ENCODE measurements around the gene C9orf152. TPM values are rescaled to one million over a fixed set of nuclear protein-coding genes. Genes with fewer than 3 reads are reported as not detected.
A peak's percentile ranks its signal among the peaks of the same experiment; 100 is the strongest.

C9orf152 gene
- total and polyA plus RNA-seq, 7 donors, result 0.08 TPM; not detected in 6

- no peak for ATAC-seq
- Histone ChIP-seq H3K4me3 (no peak overlapping the region), H3K9me3 (no peaks in the 10 kb centered on the region), H3K27ac (no peak overlapping the region), H3K4me1 (peaks cover 10% of the 10 kb centered on the region), H3K27me3 (ENCODE audit: insufficient read depth in 3 of 3, low read length in 2 of 3) (no peaks in the 10 kb centered on the region), H3K36me3 (ENCODE audit: insufficient read depth in 1 of 2, low read depth in 1 of 2) (no peaks in the 10 kb centered on the region)
- intact Hi-C loops (cut with DNase I), result loop anchor here in 1 of 2 donors (10.0 kb wide), 1 partner anchor 583 kb away; no protein-coding TSS in a partner anchor
- 55 to 69% (median 58%) methylated on average over 9 of the region's 9 CpGs for WGBS, 3 donors
- TF ChIP-seq CTCF (IDR thresholded peaks at IDR 0.05), result no peak
- no peak for DNase-seq
Measured at GRCh38 chr9:110157823-110158664, 49.9 kb downstream of the C9orf152 start.

- peaks cover 10% of the 10 kb centered on the region for H3K4me1 ChIP-seq
- WGBS, 3 donors, result 33 to 55% (median 38%) methylated on average over 4 of the region's 4 CpGs
- no peaks in the 10 kb centered on the region for H3K9me3 ChIP-seq
- no peak overlapping the region for H3K4me3 ChIP-seq
- intact Hi-C loops (cut with DNase I), result loop anchor here in 1 of 2 donors (10.0 kb wide), 1 partner anchor 582 kb away; no protein-coding TSS in a partner anchor
- TF ChIP-seq CTCF (IDR thresholded peaks at IDR 0.05), result no peak
- H3K27ac ChIP-seq, result no peak overlapping the region
- ATAC-seq, result peak in 3 of 4 donors; percentile 24 to 41 (median 39)
- no peaks in the 10 kb centered on the region for H3K27me3 ChIP-seq (ENCODE audit: insufficient read depth in 3 of 3, low read length in 2 of 3)
- H3K36me3 ChIP-seq (ENCODE audit: insufficient read depth in 1 of 2, low read depth in 1 of 2), result no peaks in the 10 kb centered on the region
- DNase-seq, result no peak
Measured at GRCh38 chr9:110156902-110157301, 51.1 kb downstream of the C9orf152 start.

GRCh38 chr9:110156416-110156815, 51.5 kb downstream of the C9orf152 start:
- ATAC-seq (no peak), DNase-seq (no peak)
- Histone ChIP-seq H3K27ac (no peak overlapping the region), H3K4me3 (no peak overlapping the region), H3K27me3 (ENCODE audit: insufficient read depth in 3 of 3, low read length in 2 of 3) (no peaks in the 10 kb centered on the region), H3K9me3 (no peaks in the 10 kb centered on the region), H3K36me3 (ENCODE audit: insufficient read depth in 1 of 2, low read depth in 1 of 2) (no peaks in the 10 kb centered on the region), H3K4me1 (peaks cover 10% of the 10 kb centered on the region)
- no peak for TF ChIP-seq CTCF (IDR thresholded peaks at IDR 0.05)
- 84 to 88% (median 85%) methylated on average over 9 of the region's 9 CpGs for WGBS, 3 donors
- intact Hi-C loops (cut with DNase I), result loop anchor here in 1 of 2 donors (10.0 kb wide), 1 partner anchor 582 kb away; no protein-coding TSS in a partner anchor

GRCh38 chr9:110155751-110156150, 52.2 kb downstream of the C9orf152 start:
- 90 to 94% (median 92%) methylated on average over 3 of the region's 3 CpGs for WGBS, 3 donors
- no peak for TF ChIP-seq CTCF (IDR thresholded peaks at IDR 0.05)
- no peaks in the 10 kb centered on the region for H3K36me3 ChIP-seq (ENCODE audit: insufficient read depth in 1 of 2, low read depth in 1 of 2)
- no peaks in the 10 kb centered on the region for H3K9me3 ChIP-seq
- DNase-seq, result no peak
- H3K4me3 ChIP-seq, result no peak overlapping the region
- intact Hi-C loops (cut with DNase I), result loop anchor here in 1 of 2 donors (10.0 kb wide), 1 partner anchor 581 kb away; no protein-coding TSS in a partner anchor
- H3K4me1 ChIP-seq, result peaks cover 10% of the 10 kb centered on the region
- H3K27ac ChIP-seq, result no peak overlapping the region
- no peak for ATAC-seq
- no peaks in the 10 kb centered on the region for H3K27me3 ChIP-seq (ENCODE audit: insufficient read depth in 3 of 3, low read length in 2 of 3)

Measured in psoas muscle (tissue), 8 donors.